ENCODE measurements around the gene RUNDC3A. TPM values are rescaled to one million over a fixed set of nuclear protein-coding genes. Genes with fewer than 3 reads are reported as not detected.
"Not testable (repeated sequence)": the region's sequence is repeated elsewhere in the genome, so short reads cannot be mapped to it uniquely, and the experiment has no call there.

RUNDC3A gene
- total RNA-seq, 1 donor from 2014 or later: 0.26 TPM

- DNase-seq (ENCODE audit: low read depth) (no peak), FAIRE-seq (no peak)
- no peak overlapping the region for H3K4me3 ChIP-seq (ENCODE audit: low read depth, low read length)
- peaks cover 1% of the 10 kb centered on the region for H3K36me3 ChIP-seq (ENCODE audit: control insufficient read depth, insufficient read depth, low read length)
- no peaks in the 10 kb centered on the region for H3K27me3 ChIP-seq (ENCODE audit: control insufficient read depth, insufficient read depth, low read length)
- no peak for TF ChIP-seq CTCF (IDR thresholded peaks at IDR 0.05; ENCODE audit: insufficient read depth, low read length, severe bottlenecking)
Measured at GRCh38 chr17:44327715-44328449, 19.5 kb downstream of the RUNDC3A start.

- not testable (repeated sequence) for H3K27me3 ChIP-seq (ENCODE audit: control insufficient read depth, insufficient read depth, low read length); DNase-seq (ENCODE audit: low read depth); H3K36me3 ChIP-seq (ENCODE audit: control insufficient read depth, insufficient read depth, low read length); FAIRE-seq; H3K4me3 ChIP-seq (ENCODE audit: low read depth, low read length)
Measured at GRCh38 chr17:44329516-44329915, 21.1 kb downstream of the RUNDC3A start.

- FAIRE-seq; H3K4me3 ChIP-seq (ENCODE audit: low read depth, low read length); H3K27me3 ChIP-seq (ENCODE audit: control insufficient read depth, insufficient read depth, low read length); DNase-seq (ENCODE audit: low read depth); H3K36me3 ChIP-seq (ENCODE audit: control insufficient read depth, insufficient read depth, low read length): not testable (repeated sequence)
Measured at GRCh38 chr17:44330263-44330662, 21.9 kb downstream of the RUNDC3A start.

- peak; percentile 72 for TF ChIP-seq CTCF (IDR thresholded peaks at IDR 0.05; ENCODE audit: insufficient read depth, low read length, severe bottlenecking)
- no peaks in the 10 kb centered on the region for H3K36me3 ChIP-seq (ENCODE audit: control insufficient read depth, insufficient read depth, low read length)
- DNase-seq (ENCODE audit: low read depth) (peak; percentile 60), FAIRE-seq (no peak)
- no peaks in the 10 kb centered on the region for H3K27me3 ChIP-seq (ENCODE audit: control insufficient read depth, insufficient read depth, low read length)
- no peak overlapping the region for H3K4me3 ChIP-seq (ENCODE audit: low read depth, low read length)
Measured at GRCh38 chr17:44331249-44331760, 22.9 kb downstream of the RUNDC3A start.

GRCh38 chr17:44333371-44333770, 25.0 kb downstream of the RUNDC3A start:
- no peak for DNase-seq (ENCODE audit: low read depth)
- Histone ChIP-seq H3K4me3 (ENCODE audit: low read depth, low read length) (no peak overlapping the region), H3K27me3 (ENCODE audit: control insufficient read depth, insufficient read depth, low read length) (no peaks in the 10 kb centered on the region), H3K36me3 (ENCODE audit: control insufficient read depth, insufficient read depth, low read length) (no peaks in the 10 kb centered on the region)
- no peak for FAIRE-seq
- no peak for TF ChIP-seq CTCF (IDR thresholded peaks at IDR 0.05; ENCODE audit: insufficient read depth, low read length, severe bottlenecking)

GRCh38 chr17:44334315-44334714, 25.9 kb downstream of the RUNDC3A start:
- no peak for TF ChIP-seq CTCF (IDR thresholded peaks at IDR 0.05; ENCODE audit: insufficient read depth, low read length, severe bottlenecking)
- H3K27me3 ChIP-seq (ENCODE audit: control insufficient read depth, insufficient read depth, low read length): no peaks in the 10 kb centered on the region
- DNase-seq (ENCODE audit: low read depth): no peak
- no peak overlapping the region for H3K4me3 ChIP-seq (ENCODE audit: low read depth, low read length)
- no peak for FAIRE-seq
- no peaks in the 10 kb centered on the region for H3K36me3 ChIP-seq (ENCODE audit: control insufficient read depth, insufficient read depth, low read length)

GRCh38 chr17:44334727-44335126, 26.3 kb downstream of the RUNDC3A start:
- FAIRE-seq: no peak
- DNase-seq (ENCODE audit: low read depth): no peak
- TF ChIP-seq CTCF (IDR thresholded peaks at IDR 0.05; ENCODE audit: insufficient read depth, low read length, severe bottlenecking): no peak
- H3K36me3 ChIP-seq (ENCODE audit: control insufficient read depth, insufficient read depth, low read length): no peaks in the 10 kb centered on the region
- no peaks in the 10 kb centered on the region for H3K27me3 ChIP-seq (ENCODE audit: control insufficient read depth, insufficient read depth, low read length)
- no peak overlapping the region for H3K4me3 ChIP-seq (ENCODE audit: low read depth, low read length)
